H9 (cell line): ENCODE data around the gene CALCOCO1. TPM values are rescaled to one million over a fixed set of nuclear protein-coding genes. Genes with fewer than 3 reads are reported as not detected.

Experiments
- DNase-seq: peaks from one replicate; pipeline ENCODE4 v3.0.0-alpha.2; 2017
- H2AFZ ChIP-seq: one replicate; pipeline ENCODE4 v1.6.1; 2013; ENCODE audit warnings: mild to moderate bottlenecking, low read length, control low read depth, moderate library complexity
- H2AK5ac ChIP-seq: 2 replicates; pipeline ENCODE4 v1.6.1; 2013; ENCODE audit warnings: low read length, control low read depth, mixed read lengths; ENCODE audit not compliant: insufficient read length
- H2BK120ac ChIP-seq: one replicate; pipeline ENCODE4 v1.6.1; 2013; ENCODE audit warnings: low read depth, mild to moderate bottlenecking, low read length, control low read depth, inconsistent platforms; ENCODE audit not compliant: poor library complexity, severe bottlenecking
- H2BK12ac ChIP-seq: 2 replicates; pipeline ENCODE4 v1.6.1; 2013; ENCODE audit warnings: low read length, control low read depth, mixed read lengths, low read depth; ENCODE audit not compliant: insufficient read length
- H2BK15ac ChIP-seq: 2 replicates; pipeline ENCODE4 v1.6.1; 2013; ENCODE audit warnings: low read depth, low read length, control low read depth
- H2BK20ac ChIP-seq: one replicate; pipeline ENCODE4 v1.6.1; 2013; ENCODE audit warnings: low read depth, mild to moderate bottlenecking, low read length, control low read depth, inconsistent platforms; ENCODE audit not compliant: poor library complexity, severe bottlenecking
- H2BK5ac ChIP-seq: 2 replicates; pipeline ENCODE4 v1.6.1; 2013; ENCODE audit warnings: low read length, control low read depth, mixed read lengths; ENCODE audit not compliant: insufficient read length
- H3K14ac ChIP-seq: 2 replicates; pipeline ENCODE4 v1.6.1; 2013; ENCODE audit warnings: low read length, control low read depth; ENCODE audit not compliant: insufficient read depth
- H3K18ac ChIP-seq: 2 replicates; pipeline ENCODE4 v1.6.1; 2013; ENCODE audit warnings: low read depth, mild to moderate bottlenecking, mixed read lengths, low read length, control low read depth; ENCODE audit not compliant: insufficient read length
- H3K23ac ChIP-seq: 2 replicates; pipeline ENCODE4 v1.6.1; 2013; ENCODE audit warnings: low read length, control low read depth, mixed read lengths, low read depth; ENCODE audit not compliant: insufficient read length
- H3K23me2 ChIP-seq: 2 replicates; pipeline ENCODE4 v1.6.1; 2013; ENCODE audit warnings: low read depth, mild to moderate bottlenecking, mixed read lengths, low read length, control low read depth; ENCODE audit not compliant: insufficient read length, poor library complexity, severe bottlenecking
- H3K27ac ChIP-seq: 2 replicates; pipeline ENCODE4 v1.5.1; 2013; ENCODE audit warnings: low read length, control low read depth, mixed read lengths, low read depth; ENCODE audit not compliant: insufficient read length
- H3K27me3 ChIP-seq: 2 replicates; pipeline ENCODE4 v1.6.1; 2013; ENCODE audit warnings: low read length, control low read depth, inconsistent platforms; ENCODE audit not compliant: insufficient read depth
- H3K4ac ChIP-seq: 2 replicates; pipeline ENCODE4 v1.6.1; 2013; ENCODE audit warnings: low read depth, mild to moderate bottlenecking, control low read depth, inconsistent platforms, low read length, moderate library complexity
- H3K4me1 ChIP-seq: 2 replicates; pipeline ENCODE4 v1.6.1; 2013; ENCODE audit warnings: low read length, control low read depth, inconsistent platforms; ENCODE audit not compliant: insufficient read depth
- H3K4me2 ChIP-seq: 2 replicates; pipeline ENCODE4 v1.6.1; 2013; ENCODE audit warnings: low read length, control low read depth, mixed read lengths; ENCODE audit not compliant: insufficient read length, insufficient read depth
- H3K56ac ChIP-seq: 2 replicates; pipeline ENCODE4 v1.6.1; 2013; ENCODE audit warnings: low read depth, mild to moderate bottlenecking, mixed read lengths, low read length, control low read depth; ENCODE audit not compliant: insufficient read length
- H3K79me1 ChIP-seq: 2 replicates; pipeline ENCODE4 v1.6.1; 2013; ENCODE audit warnings: low read depth, mild to moderate bottlenecking, moderate library complexity, low read length, control low read depth, inconsistent platforms; ENCODE audit not compliant: insufficient read depth, poor library complexity, severe bottlenecking
- H3K79me2 ChIP-seq: 2 replicates; pipeline ENCODE4 v1.6.1; 2013; ENCODE audit warnings: low read length, control low read depth, inconsistent platforms; ENCODE audit not compliant: insufficient read depth
- H3K9ac ChIP-seq: 2 replicates; pipeline ENCODE4 v1.6.1; 2013; ENCODE audit warnings: low read length, control low read depth, mixed read lengths; ENCODE audit not compliant: insufficient read length; ENCODE audit errors: extremely low read depth
- H3K9me3 ChIP-seq: one replicate; pipeline ENCODE4 v1.6.1; 2013; ENCODE audit warnings: low read depth, low read length, inconsistent platforms; ENCODE audit not compliant: control insufficient read depth
- H3T11ph ChIP-seq: one replicate; pipeline ENCODE4 v1.6.1; 2013; ENCODE audit warnings: mild to moderate bottlenecking, low read length, control low read depth, inconsistent platforms
- H4K20me1 ChIP-seq: one replicate; pipeline ENCODE4 v1.6.1; 2013; ENCODE audit not compliant: control insufficient read depth, insufficient read length, insufficient read depth
- H4K5ac ChIP-seq: 2 replicates; pipeline ENCODE4 v1.6.1; 2013; ENCODE audit warnings: low read depth, mild to moderate bottlenecking, mixed read lengths, low read length, control low read depth; ENCODE audit not compliant: insufficient read length
- H4K8ac ChIP-seq: replicated peaks from 2 replicates; pipeline ENCODE4 v1.6.1; 2013; ENCODE audit warnings: low read length, control low read depth, mixed read lengths, low read depth; ENCODE audit not compliant: insufficient read length
- H4K91ac ChIP-seq: 2 replicates; pipeline ENCODE4 v1.6.1; 2013; ENCODE audit warnings: low read depth, mild to moderate bottlenecking, moderate library complexity, mixed read lengths, low read length, control low read depth; ENCODE audit not compliant: insufficient read length
- H3K27ac Mint-ChIP-seq, 3 experiments: 2 replicates in 2 of 3; 3 replicates in 1 of 3; pipeline ENCODE4 v1.8.0; 2020 to 2021; ENCODE audit warnings: mixed read lengths in 3 of 3, mild to moderate bottlenecking in 1 of 3, moderate library complexity in 1 of 3
- H3K27me3 Mint-ChIP-seq: 2 replicates; pipeline ENCODE4 v1.8.0; 2021; ENCODE audit warnings: low read depth, mild to moderate bottlenecking, moderate library complexity, mixed read lengths
- H3K36me3 Mint-ChIP-seq, 3 experiments: 2 replicates in 2 of 3; 3 replicates in 1 of 3; pipeline ENCODE4 v1.8.0; 2020 to 2021; ENCODE audit warnings: low read depth in 3 of 3, mixed read lengths in 3 of 3; ENCODE audit not compliant: insufficient read depth in 1 of 3
- H3K4me1 Mint-ChIP-seq, 2 experiments: 2 replicates each; pipeline ENCODE4 v1.8.0; 2020; ENCODE audit warnings: mixed read lengths in 2 of 2
- H3K4me3 Mint-ChIP-seq, 2 experiments: 2 replicates in 1 of 2; 3 replicates in 1 of 2; pipeline ENCODE4 v1.8.0; 2020 to 2021; ENCODE audit warnings: mild to moderate bottlenecking in 2 of 2, mixed read lengths in 2 of 2, moderate library complexity in 1 of 2
- H3K9me3 Mint-ChIP-seq, 2 experiments: 2 replicates in 1 of 2; 3 replicates in 1 of 2; pipeline ENCODE4 v1.8.0; 2020; ENCODE audit warnings: mild to moderate bottlenecking in 2 of 2, mixed read lengths in 2 of 2, moderate library complexity in 1 of 2
- CTCF ChIP-seq: fragments of 200-600 bp; sonication (generic); conservative IDR thresholded peaks from 3 replicates; pipeline ENCODE4 v1.8.0; 2021; ENCODE audit warnings: antibody characterized with exemption, mild to moderate bottlenecking
- WGBS: extraction: QIAGEN DNeasy Blood & Tissue Kit; methylation state at CpG from one replicate; pipeline ENCODE4 v1.1.7; 2013; ENCODE audit warnings: missing lambda C conversion rate, low lambda C conversion rate, mixed read lengths; ENCODE audit not compliant: insufficient read length; ENCODE audit errors: extremely low coverage; 5-methylcytosine and 5-hydroxymethylcytosine counted together
- total RNA-seq: library from RNA; stranded (reverse); gene quantifications from 2 replicates; pipeline ENCODE4 v1.2.1, GENCODE V29; 2021

The CALCOCO1 gene
- total RNA-seq, 1 experiment from 2014 or later, result 22.3 TPM

GRCh38 chr12:53683983-53684382 lies 43.3 kb downstream of the CALCOCO1 start:
- Histone ChIP-seq H3K4me1 (no peaks in the 10 kb centered on the region), H4K8ac (no peak overlapping the region), H3K79me2 (no peaks in the 10 kb centered on the region), H3K27ac (no peak overlapping the region), H3K9ac (no peak overlapping the region), H2BK15ac (no peak overlapping the region), H3T11ph (no peak overlapping the region), H3K23me2 (no peaks in the 10 kb centered on the region), H2AK5ac (no peak overlapping the region), H2BK5ac (no peak overlapping the region), H3K4me2 (no peak overlapping the region), H4K91ac (no peak overlapping the region), H4K5ac (no peak overlapping the region), H4K20me1 (no peaks in the 10 kb centered on the region), H3K23ac (no peak overlapping the region), H3K18ac (no peak overlapping the region), H2BK120ac (no peak overlapping the region), H3K4ac (no peak overlapping the region), H3K9me3 (no peaks in the 10 kb centered on the region), H2AFZ (no peak overlapping the region), H2BK20ac (no peak overlapping the region), H2BK12ac (no peak overlapping the region), H3K14ac (no peak overlapping the region), H3K79me1 (no peaks in the 10 kb centered on the region), H3K27me3 (no peaks in the 10 kb centered on the region), H3K56ac (no peak overlapping the region)
- Mint-ChIP-seq H3K36me3 (no peaks in the 10 kb centered on the region), H3K27me3 (peaks cover 3% of the 10 kb centered on the region; the same call in 1 of the 2 replicates), H3K4me3 (no peak overlapping the region), H3K4me1 (peaks cover 7 to 19% of the 10 kb centered on the region in 2 experiments), H3K27ac (peak overlapping the region in 1 of 3 experiments; percentile 17; a peak in 1 of 7 replicates), H3K9me3 (no peaks in the 10 kb centered on the region)
- no peak for DNase-seq
- no CpG with 5 or more reads among the region's 9 CpGs for WGBS
- no peak for TF ChIP-seq CTCF
